NT2/D1 (cell line): Measurements from ENCODE around the gene NCMAP.

Experiments used
- SUZ12 ChIP-seq: IDR thresholded peaks from 2 replicates; pipeline ENCODE4 v1.6.1; 2011; ENCODE audit not compliant: insufficient read length, insufficient read depth; ENCODE audit errors: extremely low read depth
- YY1 ChIP-seq: IDR thresholded peaks from 2 replicates; pipeline ENCODE4 v1.6.1; 2011; ENCODE audit not compliant: insufficient read length, insufficient read depth
- ZNF274 ChIP-seq: IDR thresholded peaks from 2 replicates; pipeline ENCODE4 v1.6.1; 2011; ENCODE audit warnings: mild to moderate bottlenecking, low read depth, low read length

GRCh38 chr1:24551960-24552571 lies 3.8 kb upstream of the NCMAP start:
- TF ChIP-seq YY1 = no peak
- no peak for TF ChIP-seq SUZ12
- TF ChIP-seq ZNF274 = no peak
